Activated T-cell treated with anti-CD3 and anti-CD28 coated beads, Interleukin-2, amount 50 U/mL, for 24 hours (primary cell): Measurements from ENCODE around the gene NKX6-2.
A peak's percentile ranks its signal among the peaks of the same experiment; 100 is the strongest.
"Not testable (repeated sequence)": the region's sequence is repeated elsewhere in the genome, so short reads cannot be mapped to it uniquely, and the experiment has no call there.

Experiments
- DNase-seq: peaks from one replicate; pipeline ENCODE4 v3.0.0-alpha.2; 2020
- H3K27ac Mint-ChIP-seq: 2 replicates; pipeline ENCODE4 v1.8.0; 2020; ENCODE audit warnings: mild to moderate bottlenecking, mixed read lengths
- H3K27me3 Mint-ChIP-seq: 2 replicates; pipeline ENCODE4 v1.8.0; 2020; ENCODE audit warnings: mixed read lengths
- H3K36me3 Mint-ChIP-seq: 2 replicates; pipeline ENCODE4 v1.8.0; 2020; ENCODE audit warnings: low read depth, mixed read lengths
- H3K4me1 Mint-ChIP-seq: 2 replicates; pipeline ENCODE4 v1.8.0; 2020; ENCODE audit warnings: low read depth, mixed read lengths
- H3K4me3 Mint-ChIP-seq: 2 replicates; pipeline ENCODE4 v1.8.0; 2020; ENCODE audit warnings: mild to moderate bottlenecking, moderate library complexity, mixed read lengths
- H3K9me3 Mint-ChIP-seq: 2 replicates; pipeline ENCODE4 v1.8.0; 2020; ENCODE audit warnings: mixed read lengths

NKX6-2 gene

DNA sequence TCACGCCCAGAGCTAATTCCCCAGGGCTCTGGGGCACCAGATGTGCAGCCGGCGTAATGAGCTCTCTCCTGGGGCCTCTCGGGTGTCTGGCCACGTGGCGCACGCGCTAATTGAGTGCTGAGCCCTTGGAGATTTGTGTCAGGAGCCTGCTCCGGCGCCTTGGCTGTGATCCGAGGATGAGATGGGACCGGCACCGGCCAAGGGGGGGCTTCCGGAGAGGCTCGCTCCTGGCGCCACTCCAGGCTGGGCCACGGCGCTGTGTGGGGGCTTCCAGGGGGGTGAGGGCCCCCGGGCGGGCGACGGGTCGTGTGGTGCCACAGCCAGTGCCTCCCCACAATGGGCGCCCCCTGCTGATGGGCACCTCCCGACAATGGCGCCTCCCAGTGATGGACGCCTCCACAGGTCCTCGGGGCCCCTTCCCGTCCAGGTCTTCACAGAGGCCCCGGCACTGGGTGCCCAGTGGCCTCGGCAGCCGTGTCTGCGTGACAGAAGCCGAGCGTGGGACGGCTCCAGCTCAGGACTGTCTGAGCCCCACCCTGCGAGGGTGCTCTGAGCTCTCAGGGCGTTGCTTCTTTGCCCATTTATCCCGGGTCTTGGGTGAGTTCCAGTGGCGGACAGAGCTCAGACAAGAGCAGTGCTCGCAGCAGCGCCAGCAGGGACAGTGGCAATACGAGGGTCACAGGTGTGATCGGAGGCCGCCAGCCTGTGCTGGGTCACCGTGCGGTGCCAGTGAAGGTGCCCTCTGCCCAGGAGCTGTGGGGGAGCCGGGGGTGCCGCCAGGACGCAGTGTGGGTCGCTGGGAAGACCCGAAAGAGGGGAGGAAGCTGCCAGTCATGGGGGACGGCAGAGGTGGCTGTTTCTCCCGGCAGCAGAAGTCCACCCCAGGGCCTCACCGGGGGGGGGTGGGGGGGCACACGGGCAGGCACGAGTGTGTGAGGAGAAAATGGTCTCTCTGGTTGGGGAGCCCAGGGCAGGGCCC, 8.2 kb upstream of the NKX6-2 start:
- no peaks in the 10 kb centered on the region for H3K36me3 Mint-ChIP-seq
- no peak for DNase-seq
- no peaks in the 10 kb centered on the region for H3K4me1 Mint-ChIP-seq
- no peak overlapping the region for H3K4me3 Mint-ChIP-seq
- H3K27me3 Mint-ChIP-seq, result peaks cover 11% of the 10 kb centered on the region
- H3K9me3 Mint-ChIP-seq, result no peaks in the 10 kb centered on the region
- H3K27ac Mint-ChIP-seq, result no peak overlapping the region

GRCh38 chr10:132793213-132793612, 7.3 kb upstream of the NKX6-2 start:
- Mint-ChIP-seq H3K27ac (no peak overlapping the region), H3K27me3 (peaks cover 19% of the 10 kb centered on the region), H3K36me3 (no peaks in the 10 kb centered on the region), H3K9me3 (no peaks in the 10 kb centered on the region), H3K4me1 (no peaks in the 10 kb centered on the region), H3K4me3 (no peak overlapping the region)
- no peak for DNase-seq

DNA sequence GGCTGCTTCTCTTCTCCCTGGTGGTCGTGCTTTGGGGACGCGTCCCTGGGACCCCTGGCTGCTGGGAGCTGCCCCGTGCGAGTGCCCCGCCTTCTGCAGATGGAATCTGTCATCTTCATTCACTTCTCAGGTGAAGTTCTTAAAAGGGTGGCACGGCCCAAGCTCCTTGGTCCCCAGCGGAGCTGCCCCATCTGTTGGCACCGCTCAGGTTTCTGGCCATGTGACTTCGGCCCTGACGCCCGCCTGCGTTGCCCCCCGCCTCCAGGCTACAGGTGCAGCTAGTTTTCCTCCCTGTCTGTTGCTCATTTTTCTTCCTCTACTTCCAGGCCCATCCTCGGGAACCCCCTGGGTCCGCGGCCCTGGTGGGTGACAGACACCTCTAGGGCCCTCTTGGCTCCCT, 6.8 kb upstream of the NKX6-2 start:
- no peak overlapping the region for H3K4me3 Mint-ChIP-seq
- H3K36me3 Mint-ChIP-seq, result no peaks in the 10 kb centered on the region
- peaks cover 23% of the 10 kb centered on the region for H3K27me3 Mint-ChIP-seq
- H3K9me3 Mint-ChIP-seq, result no peaks in the 10 kb centered on the region
- no peak for DNase-seq
- no peak overlapping the region for H3K27ac Mint-ChIP-seq
- H3K4me1 Mint-ChIP-seq, result no peaks in the 10 kb centered on the region

DNA sequence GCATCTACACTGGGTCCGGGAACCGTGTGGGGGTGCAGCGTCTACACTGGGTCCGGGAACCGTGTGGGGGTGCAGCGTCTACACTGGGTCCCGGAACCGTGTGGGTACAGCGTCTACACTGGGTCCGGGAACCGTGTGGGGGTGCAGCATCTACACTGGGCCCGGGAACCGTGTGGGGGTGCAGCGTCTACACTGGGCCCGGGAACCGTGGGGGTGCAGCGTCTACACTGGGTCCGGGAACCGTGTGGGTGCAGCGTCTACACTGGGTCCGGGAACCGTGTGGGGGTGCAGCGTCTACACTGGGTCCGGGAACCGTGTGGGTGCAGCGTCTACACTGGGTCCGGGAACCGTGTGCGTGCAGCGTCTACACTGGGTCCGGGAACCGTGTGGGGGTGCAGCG, 6.2 kb upstream of the NKX6-2 start:
- not testable (repeated sequence) for H3K4me3 Mint-ChIP-seq, H3K4me1 Mint-ChIP-seq, H3K36me3 Mint-ChIP-seq, H3K27ac Mint-ChIP-seq, H3K9me3 Mint-ChIP-seq, DNase-seq
- H3K27me3 Mint-ChIP-seq, result peaks cover 24% of the 10 kb centered on the region

- H3K27me3 Mint-ChIP-seq, result peaks cover 26% of the 10 kb centered on the region
- no peaks in the 10 kb centered on the region for H3K9me3 Mint-ChIP-seq
- DNase-seq, result no peak
- H3K36me3 Mint-ChIP-seq, result no peaks in the 10 kb centered on the region
- no peak overlapping the region for H3K4me3 Mint-ChIP-seq
- no peak overlapping the region for H3K27ac Mint-ChIP-seq
- H3K4me1 Mint-ChIP-seq, result no peaks in the 10 kb centered on the region
Measured at GRCh38 chr10:132790934-132791829, 5.2 kb upstream of the NKX6-2 start.

DNA sequence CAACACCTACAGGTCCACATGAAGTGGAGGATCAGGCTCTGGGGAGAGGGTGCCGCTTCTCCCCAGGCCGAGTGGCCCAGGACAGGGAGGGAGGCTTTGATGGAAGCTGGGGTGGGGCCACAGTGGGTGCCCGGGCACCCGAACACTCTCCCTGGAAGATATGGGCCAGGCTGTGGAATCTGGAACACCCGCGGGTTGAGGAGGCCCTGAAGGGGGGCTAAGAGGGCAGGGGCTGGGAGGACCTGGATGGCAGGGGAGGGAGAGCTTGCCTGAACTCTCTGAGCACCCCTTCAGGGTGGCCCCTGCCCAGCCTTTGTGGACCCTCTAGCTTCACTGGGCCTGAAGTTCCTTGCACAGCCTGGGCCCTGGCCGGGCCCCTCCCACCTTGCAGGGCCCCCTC, 4.5 kb upstream of the NKX6-2 start:
- no peak overlapping the region for H3K27ac Mint-ChIP-seq
- no peak overlapping the region for H3K4me3 Mint-ChIP-seq
- H3K9me3 Mint-ChIP-seq, result no peaks in the 10 kb centered on the region
- DNase-seq, result no peak
- no peaks in the 10 kb centered on the region for H3K36me3 Mint-ChIP-seq
- H3K4me1 Mint-ChIP-seq, result no peaks in the 10 kb centered on the region
- H3K27me3 Mint-ChIP-seq, result peaks cover 27% of the 10 kb centered on the region

- H3K36me3 Mint-ChIP-seq, result no peaks in the 10 kb centered on the region
- no peak for DNase-seq
- H3K4me3 Mint-ChIP-seq, result no peak overlapping the region
- H3K27ac Mint-ChIP-seq, result no peak overlapping the region
- no peaks in the 10 kb centered on the region for H3K9me3 Mint-ChIP-seq
- no peaks in the 10 kb centered on the region for H3K4me1 Mint-ChIP-seq
- peaks cover 33% of the 10 kb centered on the region for H3K27me3 Mint-ChIP-seq
Measured at GRCh38 chr10:132789659-132790148, 3.8 kb upstream of the NKX6-2 start.

DNA sequence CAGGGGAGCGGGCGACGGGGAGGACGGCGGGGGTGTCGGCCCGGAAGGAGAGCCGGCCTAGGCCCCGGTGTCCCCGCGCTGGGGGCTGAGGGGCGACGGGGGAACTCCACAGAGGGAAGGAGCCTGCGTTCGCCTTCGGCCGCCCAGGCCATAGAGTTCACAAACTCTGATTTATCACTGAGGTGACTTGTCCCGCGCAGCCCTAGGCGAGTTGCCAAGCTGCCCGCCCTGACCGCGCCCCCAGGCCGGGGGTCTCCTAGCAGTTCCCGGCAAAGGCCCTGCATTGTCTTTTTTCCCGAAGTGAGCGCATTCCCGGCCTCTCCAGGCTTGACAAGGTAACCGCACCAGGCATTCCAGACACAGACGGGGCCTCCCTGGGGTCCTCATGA, 2.9 kb upstream of the NKX6-2 start:
- Mint-ChIP-seq H3K27me3 (peaks cover 38% of the 10 kb centered on the region), H3K4me3 (no peak overlapping the region), H3K36me3 (no peaks in the 10 kb centered on the region), H3K4me1 (peaks cover 2% of the 10 kb centered on the region), H3K9me3 (no peaks in the 10 kb centered on the region), H3K27ac (no peak overlapping the region)
- no peak for DNase-seq

- Mint-ChIP-seq H3K27me3 (peaks cover 43% of the 10 kb centered on the region), H3K27ac (no peak overlapping the region), H3K36me3 (peaks cover 3% of the 10 kb centered on the region), H3K9me3 (no peaks in the 10 kb centered on the region), H3K4me1 (peaks cover 4% of the 10 kb centered on the region), H3K4me3 (no peak overlapping the region)
- no peak for DNase-seq
Measured at GRCh38 chr10:132788180-132788830, 2.4 kb upstream of the NKX6-2 start.

DNA sequence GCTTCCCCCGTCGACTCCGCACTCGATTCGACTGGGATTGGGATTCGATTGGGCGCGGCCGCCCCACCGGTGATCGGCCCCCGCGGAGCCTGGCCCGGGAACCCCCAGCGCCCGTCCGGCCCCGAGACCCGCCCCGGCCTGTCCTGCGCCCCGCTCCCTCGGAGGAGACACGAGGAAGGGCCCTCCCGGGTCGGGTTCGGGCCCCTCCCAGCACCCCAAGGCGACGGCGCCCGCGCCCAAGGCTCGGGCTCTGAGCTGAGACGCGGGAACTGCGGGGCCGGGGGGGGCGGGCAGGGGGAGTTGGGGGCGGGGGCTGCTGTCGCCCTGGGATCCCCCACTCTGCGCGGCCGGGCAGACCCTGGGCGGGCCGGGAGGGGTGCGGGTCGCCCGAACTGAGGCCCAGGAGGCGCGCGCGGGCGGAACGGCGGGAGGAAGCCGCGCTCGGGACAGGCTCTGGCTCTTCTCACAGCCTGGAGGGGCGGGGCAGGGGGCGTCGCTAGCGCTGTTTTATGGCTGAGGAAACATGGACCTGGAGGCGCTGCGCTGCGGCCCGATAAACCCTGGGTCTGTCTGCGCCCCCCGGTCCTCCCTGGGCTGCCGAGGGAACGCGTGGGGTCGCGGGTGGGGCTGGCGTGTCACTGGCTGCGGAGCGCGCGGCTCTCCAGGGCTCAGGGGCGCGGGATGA, 1.7 kb upstream of the NKX6-2 start:
- H3K4me1 Mint-ChIP-seq, result peaks cover 4% of the 10 kb centered on the region
- no peak for DNase-seq
- H3K27me3 Mint-ChIP-seq, result peaks cover 50% of the 10 kb centered on the region
- peaks cover 10% of the 10 kb centered on the region for H3K36me3 Mint-ChIP-seq
- no peak overlapping the region for H3K27ac Mint-ChIP-seq
- no peak overlapping the region for H3K4me3 Mint-ChIP-seq
- H3K9me3 Mint-ChIP-seq, result no peaks in the 10 kb centered on the region

DNA sequence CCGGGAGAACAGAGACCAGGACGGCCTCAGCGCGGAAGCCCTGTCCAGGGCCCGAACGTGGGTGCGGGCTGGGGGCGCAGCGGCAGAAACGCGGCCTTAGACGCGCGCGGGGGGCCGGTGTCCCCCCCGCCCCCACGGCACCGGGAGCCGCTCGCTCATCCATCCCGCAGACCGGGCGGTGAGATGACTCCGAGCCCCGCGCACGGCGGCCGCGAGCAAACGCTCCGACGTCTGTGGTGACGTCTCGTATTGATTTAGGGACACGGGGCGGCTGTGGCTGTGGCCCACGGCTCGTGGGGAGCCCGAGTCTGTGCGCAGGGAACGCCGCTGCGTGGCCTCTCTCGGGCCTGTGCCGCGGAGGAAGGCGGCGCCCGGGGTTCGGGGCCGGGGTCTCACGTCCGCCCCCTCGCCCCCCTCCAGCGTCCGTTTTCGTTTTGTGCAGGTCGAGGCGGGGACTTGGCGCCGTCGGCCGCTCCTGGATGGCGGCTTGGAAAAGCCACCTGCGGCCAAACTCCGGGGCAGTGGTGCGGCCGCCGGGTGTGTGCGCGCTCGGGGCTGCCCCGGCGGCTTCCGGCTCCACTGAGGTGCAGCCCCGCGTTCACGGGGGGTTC, 1.0 kb upstream of the NKX6-2 start:
- no peak overlapping the region for H3K27ac Mint-ChIP-seq
- H3K4me3 Mint-ChIP-seq, result no peak overlapping the region
- peaks cover 16% of the 10 kb centered on the region for H3K36me3 Mint-ChIP-seq
- peaks cover 4% of the 10 kb centered on the region for H3K4me1 Mint-ChIP-seq
- no peak for DNase-seq
- peaks cover 51% of the 10 kb centered on the region for H3K27me3 Mint-ChIP-seq
- no peaks in the 10 kb centered on the region for H3K9me3 Mint-ChIP-seq

- H3K9me3 Mint-ChIP-seq, result no peaks in the 10 kb centered on the region
- H3K4me1 Mint-ChIP-seq, result peaks cover 4% of the 10 kb centered on the region
- no peak for DNase-seq
- no peak overlapping the region for H3K27ac Mint-ChIP-seq
- no peak overlapping the region for H3K4me3 Mint-ChIP-seq
- H3K27me3 Mint-ChIP-seq, result peaks cover 51% of the 10 kb centered on the region
- peaks cover 21% of the 10 kb centered on the region for H3K36me3 Mint-ChIP-seq
Measured at GRCh38 chr10:132786476-132786883, 533 bp upstream of the NKX6-2 start.

GRCh38 chr10:132784866-132785722, 853 bp downstream of the NKX6-2 start:
- peaks cover 46% of the 10 kb centered on the region for H3K27me3 Mint-ChIP-seq
- peak; percentile 37 for DNase-seq
- H3K9me3 Mint-ChIP-seq, result no peaks in the 10 kb centered on the region
- no peak overlapping the region for H3K4me3 Mint-ChIP-seq
- peaks cover 27% of the 10 kb centered on the region for H3K36me3 Mint-ChIP-seq
- peaks cover 4% of the 10 kb centered on the region for H3K4me1 Mint-ChIP-seq
- no peak overlapping the region for H3K27ac Mint-ChIP-seq
